ENCODE data around the gene TESPA1.

DNA sequence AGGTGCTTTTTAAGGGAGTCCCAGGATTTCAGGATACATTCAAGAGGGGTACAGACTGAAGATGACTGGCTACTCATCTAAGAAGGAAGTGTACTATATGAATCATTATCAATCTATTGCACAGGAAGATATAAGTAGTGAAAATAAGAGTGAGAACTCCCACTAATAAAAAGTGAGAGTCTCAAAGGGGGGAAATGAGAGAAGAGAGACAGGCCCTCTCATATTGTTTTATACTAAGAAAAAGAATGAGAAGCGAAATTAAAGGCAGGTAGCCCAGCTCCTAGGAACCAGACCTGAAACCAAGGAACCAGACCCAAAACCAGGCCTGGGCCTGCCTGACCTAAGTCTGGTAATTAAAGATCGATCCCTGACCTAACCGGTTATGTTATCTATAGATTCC, 54.6 kb downstream of the TESPA1 start:
- no peak for TF ChIP-seq TAF1 (IDR thresholded peaks at IDR 0.05; ENCODE audit: borderline replicate concordance, low read depth, low read length)
- no peak for TF ChIP-seq POLR2AphosphoS5 (IDR thresholded peaks at IDR 0.05; ENCODE audit: low read depth, low read length)
- TF ChIP-seq, protein P1, sequence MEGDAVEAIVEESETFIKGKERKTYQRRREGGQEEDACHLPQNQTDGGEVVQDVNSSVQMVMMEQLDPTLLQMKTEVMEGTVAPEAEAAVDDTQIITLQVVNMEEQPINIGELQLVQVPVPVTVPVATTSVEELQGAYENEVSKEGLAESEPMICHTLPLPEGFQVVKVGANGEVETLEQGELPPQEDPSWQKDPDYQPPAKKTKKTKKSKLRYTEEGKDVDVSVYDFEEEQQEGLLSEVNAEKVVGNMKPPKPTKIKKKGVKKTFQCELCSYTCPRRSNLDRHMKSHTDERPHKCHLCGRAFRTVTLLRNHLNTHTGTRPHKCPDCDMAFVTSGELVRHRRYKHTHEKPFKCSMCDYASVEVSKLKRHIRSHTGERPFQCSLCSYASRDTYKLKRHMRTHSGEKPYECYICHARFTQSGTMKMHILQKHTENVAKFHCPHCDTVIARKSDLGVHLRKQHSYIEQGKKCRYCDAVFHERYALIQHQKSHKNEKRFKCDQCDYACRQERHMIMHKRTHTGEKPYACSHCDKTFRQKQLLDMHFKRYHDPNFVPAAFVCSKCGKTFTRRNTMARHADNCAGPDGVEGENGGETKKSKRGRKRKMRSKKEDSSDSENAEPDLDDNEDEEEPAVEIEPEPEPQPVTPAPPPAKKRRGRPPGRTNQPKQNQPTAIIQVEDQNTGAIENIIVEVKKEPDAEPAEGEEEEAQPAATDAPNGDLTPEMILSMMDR (IDR thresholded peaks at IDR 0.05): no peak
- no peak for TF ChIP-seq MXI1 (IDR thresholded peaks at IDR 0.05; ENCODE audit: low read depth, low read length)
